Measurements from ENCODE around the gene SVOPL.

The SVOPL gene

DNA sequence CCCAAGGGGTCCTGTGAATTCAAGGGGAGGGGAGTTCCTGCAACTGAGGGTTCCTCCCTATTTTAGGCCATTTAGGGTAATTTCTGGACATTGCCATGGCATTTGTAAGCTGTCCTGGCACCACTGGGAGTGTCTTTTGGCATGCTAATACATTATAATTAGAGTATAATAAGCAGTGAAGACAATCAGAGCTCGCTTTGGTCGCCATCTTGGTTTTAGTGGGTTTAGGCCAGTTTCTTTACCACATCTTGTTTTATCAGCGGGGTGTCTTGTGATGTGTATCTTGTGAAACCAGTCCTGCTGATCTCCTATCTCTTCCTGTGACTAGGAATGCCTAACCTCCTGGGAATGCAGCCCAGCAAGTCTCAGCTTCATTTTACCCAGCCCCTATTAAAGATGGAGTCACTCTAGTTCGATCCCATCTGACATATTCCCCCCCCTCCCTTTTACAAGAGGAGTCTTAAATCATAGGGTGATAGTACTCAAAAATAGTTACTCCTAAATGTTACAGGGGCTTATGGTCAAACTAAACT, 43.2 kb downstream of the SVOPL start:
- DNase-seq: no peak

DNA sequence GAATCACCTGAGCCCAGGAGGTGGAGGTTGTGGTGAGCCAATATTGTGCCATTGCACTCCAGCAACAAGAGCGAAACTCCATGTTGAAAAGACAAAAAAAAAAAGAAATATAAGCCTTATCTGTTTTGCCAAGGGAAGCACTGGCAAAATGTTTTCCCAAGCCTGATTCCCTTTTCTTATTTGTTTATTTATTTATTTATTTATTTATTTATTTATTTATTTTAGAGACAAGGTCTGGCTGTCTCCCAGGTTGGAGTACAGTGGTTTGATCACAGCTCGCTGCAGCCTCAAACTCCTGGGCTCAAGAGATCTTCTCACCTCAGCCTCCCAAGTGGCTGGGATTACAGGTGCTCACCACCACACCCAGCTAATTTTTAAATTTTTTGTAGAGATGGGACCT, 44.2 kb downstream of the SVOPL start:
- no peak for DNase-seq

DNA sequence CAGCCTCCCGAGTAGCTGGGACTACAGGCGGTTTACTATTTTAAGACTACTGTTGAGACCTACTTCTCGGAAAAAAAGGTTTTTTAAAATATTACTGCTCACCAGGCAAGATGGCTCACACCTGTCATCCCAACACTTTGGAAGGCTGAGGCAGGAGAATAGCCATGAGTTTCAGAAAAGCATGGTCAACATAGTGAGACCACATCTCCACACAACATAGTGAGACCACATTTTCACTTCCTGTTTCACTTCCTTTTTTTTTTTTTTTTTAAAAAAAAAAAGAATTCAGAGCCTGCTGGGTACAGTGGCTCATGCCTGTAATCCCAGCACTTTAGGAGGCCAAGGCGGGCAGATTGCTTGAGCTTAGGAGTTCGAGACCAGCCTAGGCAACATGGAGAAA, 46.5 kb downstream of the SVOPL start:
- no peak for DNase-seq

DNA sequence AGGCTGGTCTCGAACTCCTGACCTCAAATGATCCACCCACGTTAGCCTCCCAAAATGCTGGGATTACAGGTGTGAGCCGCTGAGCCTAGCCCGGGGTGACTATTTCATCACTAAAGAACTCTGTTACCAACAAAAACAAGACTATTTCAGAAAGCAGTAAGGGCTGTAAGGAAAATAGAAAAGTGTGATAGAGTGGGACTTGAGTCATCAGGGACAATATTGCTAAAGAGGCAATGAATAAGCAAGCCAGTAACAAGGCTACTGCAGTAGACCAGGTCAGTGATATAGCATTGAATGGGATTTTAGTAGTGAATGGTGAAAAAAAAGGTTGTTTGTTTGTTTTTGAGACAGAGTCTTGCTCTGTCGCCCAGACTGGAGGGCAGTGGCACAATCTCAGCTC, 51.7 kb downstream of the SVOPL start:
- DNase-seq: no peak

- DNase-seq: no peak
Observed at GRCh38 chr7:138645284-138645683, 55.9 kb downstream of the SVOPL start.

- no peak for DNase-seq
Observed at GRCh38 chr7:138632826-138633602, 68.1 kb downstream of the SVOPL start.

DNA sequence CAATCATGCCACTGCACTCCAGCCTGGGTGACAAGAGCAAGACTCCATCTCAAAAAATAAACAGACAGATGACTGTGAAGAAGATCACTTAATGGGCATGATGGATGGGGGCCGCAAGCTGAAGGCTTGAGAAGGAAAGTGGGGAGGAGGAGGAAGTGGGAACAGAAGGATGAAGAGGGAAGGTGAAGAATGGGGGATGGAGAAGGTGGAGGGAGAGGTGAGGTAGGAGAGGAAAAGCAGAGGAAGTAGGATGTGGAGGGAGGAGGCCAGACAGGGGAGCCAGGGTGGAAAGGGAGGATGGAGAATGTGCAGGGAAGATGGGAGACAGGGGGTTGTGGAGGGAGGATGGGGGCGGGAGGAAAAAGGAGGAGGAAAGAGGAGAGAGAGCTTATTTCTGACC, 68.8 kb downstream of the SVOPL start:
- no peak for DNase-seq

DNA sequence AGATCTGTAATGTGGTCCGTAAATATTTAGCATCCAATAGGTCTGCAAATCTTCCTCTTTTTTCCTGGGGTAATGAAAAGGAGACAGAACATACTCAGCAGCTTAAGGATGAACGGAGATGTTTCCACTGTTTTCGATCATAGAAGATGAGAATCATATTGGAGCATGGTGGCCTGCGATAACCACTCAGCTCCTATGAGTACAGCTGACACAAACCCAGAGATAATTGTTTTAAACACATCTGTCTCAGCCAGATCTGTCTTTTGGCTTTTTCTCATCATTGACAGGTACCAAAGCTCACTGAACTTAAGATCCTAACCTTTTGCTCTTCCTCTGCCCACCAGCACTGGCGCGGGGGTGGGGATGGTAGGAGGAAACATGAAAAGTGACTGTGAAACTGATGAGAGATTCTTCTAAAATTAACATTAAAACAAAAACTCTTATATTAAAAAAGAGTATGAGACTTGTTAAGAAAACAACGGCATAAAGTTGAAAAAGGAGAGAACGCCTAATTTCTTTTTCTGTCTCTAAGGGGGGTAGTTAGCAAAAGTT, 71.0 kb downstream of the SVOPL start:
- no peak for DNase-seq

- DNase-seq: no peak
Observed at GRCh38 chr7:138627361-138627760, 73.8 kb downstream of the SVOPL start.

DNA sequence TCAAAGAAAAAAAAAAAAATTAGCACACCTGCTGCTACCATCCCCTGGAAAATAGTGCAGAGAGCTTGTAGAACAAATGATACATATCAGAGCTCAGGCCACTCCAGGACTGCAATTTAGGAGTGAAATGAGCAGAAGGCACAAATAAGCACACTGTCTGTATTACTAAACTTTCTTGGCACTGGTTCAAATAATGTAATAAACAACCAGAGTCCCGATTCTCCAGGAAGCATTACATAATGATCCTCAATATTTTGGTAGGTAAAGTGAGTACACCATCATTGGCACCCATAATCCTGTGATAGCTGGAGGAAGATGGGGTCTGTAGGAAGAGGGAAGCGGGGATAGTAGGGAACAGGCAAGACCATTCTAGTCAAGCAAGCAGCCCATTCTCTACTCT, 74.3 kb downstream of the SVOPL start:
- no peak for DNase-seq

DNA sequence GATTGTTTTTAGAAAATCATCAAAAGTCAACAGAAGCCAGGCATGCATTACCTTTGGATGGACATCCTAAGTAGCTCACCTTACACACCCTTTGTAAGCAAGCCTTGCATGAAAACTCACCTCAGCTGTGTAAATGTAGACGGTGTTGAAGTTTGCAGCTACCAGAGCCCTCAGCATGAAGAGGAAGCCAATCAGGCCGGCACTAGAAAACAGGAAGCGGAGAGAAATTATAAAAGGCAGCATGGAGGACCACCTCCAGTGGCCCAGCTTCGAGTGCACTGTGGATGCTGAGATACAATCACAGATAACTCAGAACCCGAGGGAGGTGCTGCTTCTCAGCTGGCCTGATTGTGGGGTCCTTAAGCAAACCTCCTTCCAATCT, 75.3 kb downstream of the SVOPL start:
- no peak for DNase-seq

DNA sequence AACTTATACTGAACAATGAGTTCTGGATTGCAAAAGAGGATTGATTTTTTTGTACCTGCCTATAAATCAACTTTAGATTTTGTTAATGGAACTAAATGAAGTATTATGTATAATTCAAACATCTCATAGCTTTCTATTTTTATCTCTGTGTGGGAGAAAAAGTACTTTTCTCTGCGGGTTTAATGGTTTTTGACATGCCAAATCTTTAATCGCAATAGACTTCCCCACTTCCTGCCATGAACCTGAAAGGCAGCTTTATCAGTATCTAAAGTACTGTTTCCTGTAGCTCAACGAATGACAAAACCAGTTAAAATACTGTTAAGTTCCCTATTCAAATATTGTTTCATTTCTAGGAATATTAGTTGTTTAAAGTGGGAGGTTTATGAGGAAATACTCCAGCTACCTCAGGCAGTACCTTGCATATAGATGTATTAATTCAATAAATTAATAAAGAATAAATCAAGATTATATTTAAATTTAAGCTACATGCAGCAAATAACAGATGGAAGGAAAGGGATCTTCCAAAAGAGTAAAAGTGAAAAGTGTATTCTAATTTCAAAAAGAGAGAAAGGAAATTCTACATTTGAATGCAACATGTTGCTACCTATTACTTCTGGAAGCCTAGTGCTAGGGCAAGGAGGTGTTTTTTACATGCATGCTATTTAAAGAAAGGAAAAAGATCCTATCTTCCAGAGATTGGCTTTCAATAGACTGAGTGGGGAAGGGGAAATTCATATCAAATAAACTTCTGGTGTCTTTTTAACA, 75.9 kb downstream of the SVOPL start:
- no peak for DNase-seq

DNA sequence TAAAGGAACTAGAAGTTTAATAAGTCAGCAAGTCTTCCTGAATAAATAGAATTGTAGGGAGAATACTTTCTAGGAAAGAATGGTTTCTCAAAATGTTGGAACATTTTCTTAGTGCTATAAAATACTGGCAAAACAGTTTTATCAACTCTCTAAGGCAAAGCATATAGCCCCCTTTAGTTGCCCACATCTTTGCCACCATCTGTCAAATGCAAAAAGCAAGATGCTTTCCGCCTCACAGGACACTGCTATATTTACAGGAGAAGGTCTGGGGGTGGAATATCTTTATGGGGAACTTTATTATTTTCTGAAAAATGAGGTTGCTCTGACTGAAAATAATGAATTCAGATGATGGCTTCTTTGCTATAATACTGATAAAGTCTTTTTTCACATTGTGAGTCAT, 78.3 kb downstream of the SVOPL start:
- no peak for DNase-seq

GRCh38 chr7:138618933-138619332, 82.2 kb downstream of the SVOPL start:
- no peak for DNase-seq

- DNase-seq: no peak
Observed at GRCh38 chr7:138618506-138618905, 82.7 kb downstream of the SVOPL start.

- DNase-seq: no peak
Observed at GRCh38 chr7:138616085-138616484, 85.1 kb downstream of the SVOPL start.

GRCh38 chr7:138613630-138614029, 87.5 kb downstream of the SVOPL start:
- no peak for DNase-seq

DNA sequence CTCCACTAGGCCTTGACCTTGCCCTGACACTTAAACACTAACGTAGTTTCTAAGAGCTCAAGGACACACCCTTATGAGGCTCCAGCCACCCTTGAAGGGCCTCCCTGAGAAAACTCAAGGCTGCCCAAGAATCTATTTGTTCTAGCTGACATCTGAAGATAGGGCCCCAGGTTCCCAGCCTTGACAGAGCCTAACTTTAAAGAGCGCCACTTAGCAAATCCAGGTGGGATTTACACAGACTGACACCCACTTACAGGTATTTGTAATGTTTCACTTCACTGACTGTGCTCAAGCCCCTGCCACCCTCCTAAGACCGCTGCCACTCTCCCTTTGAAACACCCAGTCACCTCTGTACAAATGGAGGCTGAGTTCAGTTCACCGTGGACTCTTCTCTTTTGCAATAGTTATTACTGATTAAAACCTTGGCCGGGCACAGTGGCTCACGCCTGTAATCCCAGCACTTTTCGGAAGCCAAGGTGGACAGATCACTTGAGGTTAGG, 90.4 kb downstream of the SVOPL start:
- DNase-seq: no peak

DNA sequence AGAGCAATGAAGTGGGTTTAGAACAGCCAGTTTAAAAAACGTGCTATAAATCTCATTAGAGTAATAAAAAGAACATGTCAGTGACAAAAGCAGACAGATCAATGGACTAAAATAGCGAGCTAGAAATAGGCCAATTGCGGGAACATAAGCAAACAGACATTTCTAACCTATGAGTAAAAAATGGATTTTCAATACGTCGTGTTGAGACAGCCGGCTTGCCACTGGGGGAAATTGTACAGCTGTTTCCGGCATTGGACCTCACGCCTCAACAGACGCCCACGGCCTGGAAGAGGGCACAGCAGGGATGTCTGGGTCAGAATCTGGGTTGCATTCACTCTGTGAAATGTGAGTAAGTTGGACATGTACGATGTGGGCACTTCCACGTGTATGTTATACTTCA, 92.9 kb downstream of the SVOPL start:
- no peak for DNase-seq

- DNase-seq: no peak
Observed at GRCh38 chr7:138607216-138608126, 93.7 kb downstream of the SVOPL start.

DNA sequence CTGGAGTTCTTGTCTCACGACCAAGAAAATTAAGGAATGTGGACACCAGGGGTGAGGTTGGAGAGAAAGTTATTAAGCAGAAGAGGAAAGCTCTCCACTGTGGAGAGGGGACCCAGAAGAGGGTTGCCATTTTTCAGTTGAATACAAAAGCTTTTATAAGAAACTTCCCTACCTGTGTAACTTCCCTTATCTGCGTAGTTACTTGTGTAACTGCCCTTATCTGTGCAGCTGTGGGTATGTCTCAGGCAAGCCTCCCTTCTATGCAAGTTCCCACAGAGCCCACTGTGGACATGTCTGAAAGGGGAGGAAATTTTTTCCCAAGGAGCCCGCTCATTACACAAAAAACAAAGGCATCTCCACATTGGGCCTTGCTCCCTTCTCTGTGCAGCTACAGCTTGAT, 94.9 kb downstream of the SVOPL start:
- DNase-seq: no peak

DNA sequence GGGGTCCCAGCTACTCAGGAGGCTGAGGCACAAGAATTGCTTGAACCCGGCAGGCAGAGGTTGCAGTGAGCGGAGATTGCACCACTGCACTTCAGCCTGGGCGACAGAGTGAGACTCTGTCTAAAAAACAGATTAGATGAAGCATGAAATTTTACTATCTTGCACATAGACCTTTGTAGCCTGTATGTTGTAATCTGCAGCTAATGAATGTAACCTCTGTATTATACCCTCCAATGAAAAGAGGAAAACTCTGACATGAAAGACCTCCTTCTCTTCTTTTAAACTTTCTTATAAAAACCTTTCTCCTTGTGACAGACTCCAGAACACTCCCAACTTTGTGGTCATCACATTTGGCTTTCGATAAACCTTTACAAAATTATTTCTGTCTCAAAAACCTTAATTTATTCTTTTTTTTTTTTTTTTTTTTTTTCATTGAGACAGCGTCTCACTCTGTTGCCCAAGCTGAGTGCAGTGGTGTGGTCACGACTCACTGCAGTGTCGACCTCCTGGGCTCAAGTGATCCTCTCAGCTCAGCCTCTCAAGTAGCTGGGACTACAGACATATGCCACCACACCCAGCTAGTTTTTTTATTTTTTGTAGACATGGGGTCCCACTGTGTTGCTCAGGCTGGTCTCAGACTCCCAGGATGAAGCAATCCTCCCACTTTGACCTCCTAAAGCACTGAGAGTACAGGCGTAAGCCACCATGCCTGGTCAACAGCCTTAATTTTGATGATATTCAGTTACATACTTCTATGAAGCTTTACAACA, 97.4 kb downstream of the SVOPL start:
- no peak for DNase-seq

Data from COR-L47 (cell line).